ENCODE data around the gene CACNA2D4.

Gene CACNA2D4

GRCh38 chr12:1885082-1885596, 33.3 kb downstream of the CACNA2D4 start:
- H4K20me1 ChIP-seq (ENCODE audit: insufficient read depth) = no peaks in the 10 kb centered on the region
- H3K36me3 ChIP-seq (ENCODE audit: insufficient read depth) = no peaks in the 10 kb centered on the region
- H3K27ac ChIP-seq = no peak overlapping the region
- no peaks in the 10 kb centered on the region for H3K27me3 ChIP-seq (ENCODE audit: insufficient read depth, low read depth)
- TF ChIP-seq CTCF (conservative IDR thresholded peaks at IDR 0.05; ENCODE audit: low read depth, low read length) = no peak
- H3K9ac ChIP-seq = no peak overlapping the region
- no peaks in the 10 kb centered on the region for H3K79me2 ChIP-seq (ENCODE audit: insufficient read depth, low read depth)
- no peak overlapping the region for H3K4me3 ChIP-seq (IDR thresholded peaks at IDR 0.05; ENCODE audit: insufficient read depth, low read depth, low read length)
- H2AFZ ChIP-seq (ENCODE audit: low read depth) = no peak overlapping the region
- H3K4me1 ChIP-seq (ENCODE audit: low read depth, poor library complexity, severe bottlenecking) = no peaks in the 10 kb centered on the region
- no peak overlapping the region for H3K4me2 ChIP-seq

- H3K27me3 ChIP-seq (ENCODE audit: insufficient read depth, low read depth) = no peaks in the 10 kb centered on the region
- no peaks in the 10 kb centered on the region for H3K79me2 ChIP-seq (ENCODE audit: insufficient read depth, low read depth)
- H3K27ac ChIP-seq = no peak overlapping the region
- H3K36me3 ChIP-seq (ENCODE audit: insufficient read depth) = no peaks in the 10 kb centered on the region
- no peak for TF ChIP-seq CTCF (conservative IDR thresholded peaks at IDR 0.05; ENCODE audit: low read depth, low read length)
- H3K9ac ChIP-seq = no peak overlapping the region
- no peaks in the 10 kb centered on the region for H4K20me1 ChIP-seq (ENCODE audit: insufficient read depth)
- no peak overlapping the region for H2AFZ ChIP-seq (ENCODE audit: low read depth)
- H3K4me2 ChIP-seq = no peak overlapping the region
- no peaks in the 10 kb centered on the region for H3K4me1 ChIP-seq (ENCODE audit: low read depth, poor library complexity, severe bottlenecking)
- no peak overlapping the region for H3K4me3 ChIP-seq (IDR thresholded peaks at IDR 0.05; ENCODE audit: insufficient read depth, low read depth, low read length)
Observed at GRCh38 chr12:1884651-1885050, 33.8 kb downstream of the CACNA2D4 start.

- Histone ChIP-seq H3K4me1 (ENCODE audit: low read depth, poor library complexity, severe bottlenecking) (no peaks in the 10 kb centered on the region), H3K27me3 (ENCODE audit: insufficient read depth, low read depth) (no peaks in the 10 kb centered on the region), H3K36me3 (ENCODE audit: insufficient read depth) (no peaks in the 10 kb centered on the region), H2AFZ (ENCODE audit: low read depth) (no peak overlapping the region), H4K20me1 (ENCODE audit: insufficient read depth) (no peaks in the 10 kb centered on the region), H3K4me3 (IDR thresholded peaks at IDR 0.05; ENCODE audit: insufficient read depth, low read depth, low read length) (no peak overlapping the region), H3K79me2 (ENCODE audit: insufficient read depth, low read depth) (no peaks in the 10 kb centered on the region), H3K9ac (no peak overlapping the region), H3K4me2 (no peak overlapping the region), H3K27ac (no peak overlapping the region)
- no peak for TF ChIP-seq CTCF (conservative IDR thresholded peaks at IDR 0.05; ENCODE audit: low read depth, low read length)
Observed at GRCh38 chr12:1883513-1883912, 34.9 kb downstream of the CACNA2D4 start.

- Histone ChIP-seq H3K27me3 (ENCODE audit: insufficient read depth, low read depth) (no peaks in the 10 kb centered on the region), H3K9ac (no peak overlapping the region), H3K4me1 (ENCODE audit: low read depth, poor library complexity, severe bottlenecking) (no peaks in the 10 kb centered on the region), H3K36me3 (ENCODE audit: insufficient read depth) (no peaks in the 10 kb centered on the region), H3K79me2 (ENCODE audit: insufficient read depth, low read depth) (no peaks in the 10 kb centered on the region), H4K20me1 (ENCODE audit: insufficient read depth) (no peaks in the 10 kb centered on the region), H2AFZ (ENCODE audit: low read depth) (no peak overlapping the region), H3K4me3 (IDR thresholded peaks at IDR 0.05; ENCODE audit: insufficient read depth, low read depth, low read length) (no peak overlapping the region), H3K4me2 (no peak overlapping the region), H3K27ac (no peak overlapping the region)
- no peak for TF ChIP-seq CTCF (conservative IDR thresholded peaks at IDR 0.05; ENCODE audit: low read depth, low read length)
Observed at GRCh38 chr12:1882850-1883470, 35.5 kb downstream of the CACNA2D4 start.

Data from KMS-11 (cell line).